Measurements from ENCODE around the gene CEP20. TPM values are rescaled to one million over a fixed set of nuclear protein-coding genes. Genes with fewer than 3 reads are reported as not detected.

CEP20 gene
- total and polyA plus RNA-seq, 2 of the 8 experiments (the other 6 are each of a cell fraction or from before 2014, with no cell fraction given) = 16.2 to 49.0 TPM

DNA sequence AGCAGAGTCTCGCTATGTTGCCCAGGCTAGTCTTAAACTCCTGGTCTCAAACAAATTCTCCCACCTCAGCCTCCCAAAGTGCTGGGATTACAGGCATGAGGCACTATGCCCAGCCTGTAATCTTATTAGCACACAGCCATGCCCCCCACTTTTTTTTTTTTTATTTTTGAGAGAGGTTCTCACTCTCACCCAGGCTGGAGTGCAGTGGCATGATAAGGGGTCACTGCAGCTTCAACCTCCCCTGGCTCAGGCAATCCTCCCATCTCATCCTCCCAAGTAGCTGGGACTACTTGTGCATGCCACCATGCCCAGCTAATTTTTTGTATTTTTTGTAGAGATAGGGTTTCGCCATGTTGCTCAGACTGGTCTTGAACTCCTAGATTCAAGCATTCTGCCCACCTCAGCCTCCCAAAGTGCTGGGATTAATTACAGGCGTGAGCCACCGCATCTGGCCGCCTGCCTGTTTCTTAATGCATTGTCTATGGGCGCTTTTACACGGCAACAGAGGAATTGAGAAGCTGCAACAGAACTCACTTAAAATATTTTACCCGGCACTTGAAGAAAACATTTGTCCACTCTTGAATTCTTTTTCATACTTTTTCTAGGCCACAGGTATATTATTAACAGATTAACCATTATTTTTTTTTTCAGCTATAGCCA lies 8.8 kb upstream of the CEP20 start:
- Histone ChIP-seq H3K56ac (replicated peaks; ENCODE audit: insufficient read length, low read depth, low read length) (no peak overlapping the region), H2BK5ac (ENCODE audit: low read depth, low read length) (no peak overlapping the region), H3K9ac (replicated peaks in 1 of 4; ENCODE audit: extremely low read depth in 1 of 4, low read depth in 3 of 4, low read length in 3 of 4) (no peak overlapping the region), H2AFZ (ENCODE audit: low read length) (no peak overlapping the region), H3K18ac (ENCODE audit: extremely low read depth, low read length) (no peak overlapping the region), H3K79me2 (ENCODE audit: control insufficient read depth in 1 of 2, insufficient read depth in 2 of 2, low read length in 2 of 2) (no peaks in the 10 kb centered on the region), H2AK5ac (ENCODE audit: low read depth, low read length) (no peak overlapping the region), H4K20me1 (replicated peaks in 1 of 2; ENCODE audit: control insufficient read depth in 1 of 2, insufficient read depth in 2 of 2, low read length in 2 of 2) (no peaks in the 10 kb centered on the region), H3K4ac (replicated peaks; ENCODE audit: insufficient read length, low read depth, low read length) (no peak overlapping the region), H2BK15ac (ENCODE audit: low read length) (no peak overlapping the region), H2BK12ac (ENCODE audit: low read depth, low read length) (no peak overlapping the region), H3K4me1 (replicated peaks in 1 of 4; ENCODE audit: control insufficient read depth in 3 of 4, insufficient read depth in 4 of 4, low read length in 3 of 4) (no peaks in the 10 kb centered on the region), H3K27ac (ENCODE audit: low read depth, low read length) (no peak overlapping the region), H3K23me2 (ENCODE audit: low read depth, low read length) (peaks cover 3% of the 10 kb centered on the region; the same call in 1 of the 2 replicates), H3K9me3 (ENCODE audit: insufficient read depth in 2 of 2, low read depth in 1 of 2, low read length in 1 of 2) (no peaks in the 10 kb centered on the region), H3K79me1 (ENCODE audit: low read depth, low read length) (no peaks in the 10 kb centered on the region), H3K27me3 (replicated peaks in 1 of 4; ENCODE audit: control insufficient read depth in 3 of 4, extremely low read depth in 1 of 4, insufficient read depth in 3 of 4, low read length in 3 of 4) (no peaks in the 10 kb centered on the region), H3K4me3 (ENCODE audit: extremely low read depth in 1 of 4, insufficient read depth in 2 of 4, low read depth in 3 of 4, low read length in 4 of 4) (no peak overlapping the region), H3K4me2 (ENCODE audit: insufficient read depth in 1 of 2, low read depth in 2 of 2, low read length in 2 of 2) (no peak overlapping the region), H3K14ac (ENCODE audit: insufficient read length) (no peak overlapping the region), H2BK20ac (ENCODE audit: low read length) (no peak overlapping the region), H3K23ac (ENCODE audit: insufficient read length) (no peak overlapping the region), H2BK120ac (replicated peaks; ENCODE audit: low read depth, low read length) (no peak overlapping the region), H4K5ac (ENCODE audit: insufficient read length, low read depth, low read length) (no peak overlapping the region), H4K8ac (ENCODE audit: extremely low read depth, insufficient read depth, low read length) (no peak overlapping the region), H4K91ac (replicated peaks; ENCODE audit: insufficient read length, low read length) (no peak overlapping the region), H3K36me3 (ENCODE audit: control insufficient read depth in 2 of 4, insufficient read depth in 4 of 4, low read length in 3 of 4) (no peaks in the 10 kb centered on the region)
- CTCF ChIA-PET (ENCODE audit: partially characterized antibody) = interaction anchor here (0.8 to 1.0 kb wide), 2 partner anchors 24 to 165 kb away, joined by 3 read pairs; no protein-coding TSS in a partner anchor
- WGBS, 2 experiments (ENCODE audit: extremely low coverage in 1 of 2, insufficient coverage in 1 of 2, insufficient read length in 1 of 2, insufficient replicate concordance in 2 of 2, low coverage in 1 of 2, low lambda C conversion rate in 2 of 2, missing lambda C conversion rate in 1 of 2) = 93% methylated on average over 8 of the region's 8 CpGs; no CpG with 5 or more reads in 1 of the 2 experiments
- DNase-seq (ENCODE audit: low read depth in 1 of 2, low spot score in 2 of 2) (no peak), FAIRE-seq (no peak)
- POLR2A ChIA-PET (ENCODE audit: partially characterized antibody) = interaction anchor here (1.0 to 3.9 kb wide), 2 partner anchors 9 to 17 kb away, joined by 3 to 20 read pairs; partner anchors contain the start of gene CEP20
- TF ChIP-seq BCL11A (IDR thresholded peaks at IDR 0.05; ENCODE audit: low read depth in 2 of 2, low read length in 2 of 2) (no peak), SIRT6 (IDR thresholded peaks at IDR 0.05; ENCODE audit: low read length) (no peak), ZNF274 (IDR thresholded peaks at IDR 0.05; ENCODE audit: borderline replicate concordance, extremely low read depth, low read length) (no peak), SP4 (IDR thresholded peaks at IDR 0.05; ENCODE audit: low read length) (no peak), RFX5 (IDR thresholded peaks at IDR 0.05; ENCODE audit: borderline replicate concordance, low read depth, low read length) (no peak), CTBP2 (IDR thresholded peaks at IDR 0.05; ENCODE audit: borderline replicate concordance, insufficient read depth, insufficient read length, low read length) (no peak)
- TF ChIP-seq, protein P1, sequence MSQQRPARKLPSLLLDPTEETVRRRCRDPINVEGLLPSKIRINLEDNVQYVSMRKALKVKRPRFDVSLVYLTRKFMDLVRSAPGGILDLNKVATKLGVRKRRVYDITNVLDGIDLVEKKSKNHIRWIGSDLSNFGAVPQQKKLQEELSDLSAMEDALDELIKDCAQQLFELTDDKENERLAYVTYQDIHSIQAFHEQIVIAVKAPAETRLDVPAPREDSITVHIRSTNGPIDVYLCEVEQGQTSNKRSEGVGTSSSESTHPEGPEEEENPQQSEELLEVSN (IDR thresholded peaks at IDR 0.05) = no peak
- TF ChIP-seq, protein P2, sequence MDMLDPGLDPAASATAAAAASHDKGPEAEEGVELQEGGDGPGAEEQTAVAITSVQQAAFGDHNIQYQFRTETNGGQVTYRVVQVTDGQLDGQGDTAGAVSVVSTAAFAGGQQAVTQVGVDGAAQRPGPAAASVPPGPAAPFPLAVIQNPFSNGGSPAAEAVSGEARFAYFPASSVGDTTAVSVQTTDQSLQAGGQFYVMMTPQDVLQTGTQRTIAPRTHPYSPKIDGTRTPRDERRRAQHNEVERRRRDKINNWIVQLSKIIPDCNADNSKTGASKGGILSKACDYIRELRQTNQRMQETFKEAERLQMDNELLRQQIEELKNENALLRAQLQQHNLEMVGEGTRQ (IDR thresholded peaks at IDR 0.05; ENCODE audit: low read length) = no peak
